Left ventricle myocardium inferior (tissue), 1 donor: Measurements from ENCODE around the gene RBFOX2. TPM values are rescaled to one million over a fixed set of nuclear protein-coding genes. Genes with fewer than 3 reads are reported as not detected.
A peak's percentile ranks its signal among the peaks of the same experiment; 100 is the strongest.
"Not testable (repeated sequence)": the region's sequence is repeated elsewhere in the genome, so short reads cannot be mapped to it uniquely, and the experiment has no call there.

ENCODE experiments used
- DNase-seq: peaks from one replicate; pipeline ENCODE4 v3.0.0-alpha.2; 2020
- H3K27ac ChIP-seq: fragments of 200-600 bp; replicated peaks from 2 replicates; pipeline ENCODE4 v1.8.0; 2021
- H3K27me3 ChIP-seq: fragments of 200-600 bp; 2 replicates; pipeline ENCODE4 v1.8.0; 2021; ENCODE audit warnings: low read depth
- H3K36me3 ChIP-seq: fragments of 200-600 bp; 2 replicates; pipeline ENCODE4 v1.8.0; 2021
- H3K4me1 ChIP-seq: fragments of 200-600 bp; 2 replicates; pipeline ENCODE4 v1.8.0; 2021
- H3K4me3 ChIP-seq: fragments of 200-600 bp; 2 replicates; pipeline ENCODE4 v1.8.0; 2021; ENCODE audit warnings: mild to moderate bottlenecking, moderate library complexity
- H3K9me3 ChIP-seq: fragments of 200-600 bp; replicated peaks from 2 replicates; pipeline ENCODE4 v1.8.0; 2021
- CTCF ChIP-seq: fragments of 200-600 bp; IDR thresholded peaks from 2 replicates; pipeline ENCODE4 v1.8.0; 2021; ENCODE audit warnings: antibody characterized with exemption, mild to moderate bottlenecking, borderline replicate concordance
- intact Hi-C: fragments of 100-400 bp; cut with micrococcal nuclease; formaldehyde crosslinking; loops from one replicate; pipeline ENCODE4 v1.11.0; 2022
- long read RNA-seq: library from polyadenylated mRNA; unstranded; transcript quantifications from one replicate; pipeline ENCODE4 v2.0.0, GENCODE V29; 2021
- total RNA-seq: library from RNA; stranded (reverse); fragmentation: NEBNext Ultra II Directional; extraction: Animal tissue kit (Norgen Biotek cat#: 25700); gene quantifications from one replicate; pipeline ENCODE4 v1.2.1, GENCODE V29; 2021
- donor health status: DM: no; HTN: yes; CAD: no; lungs with severe emphysema.

Gene RBFOX2
- 75.4 TPM for total RNA-seq
- long read RNA-seq, partial matches to known transcripts: 1 of 73 reads
- long read RNA-seq, other reads (novel, unspliced or antisense): 71 of 73 reads

GRCh38 chr22:36028646-36029405, at the start of gene RBFOX2:
RBFOX2 (minus strand) TSS chr22:36028824; CDS start chr22:36028425, 399 bp downstream.
- TF ChIP-seq CTCF: no peak
- Histone ChIP-seq H3K4me1 (peaks cover 37% of the 10 kb centered on the region), H3K27me3 (no peaks in the 10 kb centered on the region), H3K27ac (peak within 1 kb of the TSS; percentile 92), H3K4me3 (peak within 1 kb of the TSS; percentile 90), H3K36me3 (no peaks in the 10 kb centered on the region), H3K9me3 (no peaks in the 10 kb centered on the region)
- intact Hi-C loops: no loop called here
- peak; percentile 98 for DNase-seq

- H3K36me3 ChIP-seq: no peaks in the 10 kb centered on the region
- no peaks in the 10 kb centered on the region for H3K9me3 ChIP-seq
- peak overlapping the region; percentile 33 for H3K27ac ChIP-seq
- intact Hi-C loops: no loop called here
- DNase-seq: no peak
- no peak overlapping the region for H3K4me3 ChIP-seq
- no peaks in the 10 kb centered on the region for H3K27me3 ChIP-seq
- no peaks in the 10 kb centered on the region for H3K4me1 ChIP-seq
- no peak for TF ChIP-seq CTCF
These were observed 48.6 kb upstream of the RBFOX2 start for GRCh38 chr22:36077271-36077670.

GRCh38 chr22:36075724-36076123, 47.1 kb upstream of the RBFOX2 start:
- Histone ChIP-seq H3K4me1 (no peaks in the 10 kb centered on the region), H3K36me3 (no peaks in the 10 kb centered on the region), H3K27me3 (no peaks in the 10 kb centered on the region), H3K27ac (no peak overlapping the region), H3K9me3 (no peaks in the 10 kb centered on the region), H3K4me3 (no peak overlapping the region)
- no peak for DNase-seq
- intact Hi-C loops: no loop called here
- TF ChIP-seq CTCF: no peak

- H3K27me3 ChIP-seq: no peaks in the 10 kb centered on the region
- TF ChIP-seq CTCF: no peak
- no peaks in the 10 kb centered on the region for H3K9me3 ChIP-seq
- H3K27ac ChIP-seq: no peak overlapping the region
- no peaks in the 10 kb centered on the region for H3K4me1 ChIP-seq
- intact Hi-C loops: no loop called here
- no peaks in the 10 kb centered on the region for H3K36me3 ChIP-seq
- no peak for DNase-seq
- H3K4me3 ChIP-seq: no peak overlapping the region
These were observed 46.6 kb upstream of the RBFOX2 start for GRCh38 chr22:36075230-36075629.

- no peak overlapping the region for H3K27ac ChIP-seq
- H3K27me3 ChIP-seq: no peaks in the 10 kb centered on the region
- no peak for TF ChIP-seq CTCF
- H3K9me3 ChIP-seq: no peaks in the 10 kb centered on the region
- H3K4me1 ChIP-seq: no peaks in the 10 kb centered on the region
- intact Hi-C loops: no loop called here
- H3K36me3 ChIP-seq: no peaks in the 10 kb centered on the region
- H3K4me3 ChIP-seq: no peak overlapping the region
- DNase-seq: no peak
These were observed 44.9 kb upstream of the RBFOX2 start for GRCh38 chr22:36073476-36073875.

GRCh38 chr22:36070645-36071044, 42.0 kb upstream of the RBFOX2 start:
- H3K4me3 ChIP-seq, intact Hi-C loops, H3K27me3 ChIP-seq, DNase-seq, H3K27ac ChIP-seq, H3K36me3 ChIP-seq, H3K9me3 ChIP-seq: not testable (repeated sequence)
- H3K4me1 ChIP-seq: peaks cover 11% of the 10 kb centered on the region
